Measurements from ENCODE around the gene LIN7A.
"Not testable (repeated sequence)": the region's sequence is repeated elsewhere in the genome, so short reads cannot be mapped to it uniquely, and the experiment has no call there.

LIN7A gene

GRCh38 chr12:80920006-80920405, 17.7 kb downstream of the LIN7A start:
- no peak for DNase-seq (ENCODE audit: low spot score)

- DNase-seq (ENCODE audit: low spot score) = no peak
These were observed 20.1 kb downstream of the LIN7A start for GRCh38 chr12:80917651-80918050.

GRCh38 chr12:80912901-80913770, 24.6 kb downstream of the LIN7A start:
- DNase-seq (ENCODE audit: low spot score) = no peak

- no peak for DNase-seq (ENCODE audit: low spot score)
These were observed 28.4 kb downstream of the LIN7A start for GRCh38 chr12:80909370-80909769.

GRCh38 chr12:80902711-80903110, 35.0 kb downstream of the LIN7A start:
- DNase-seq (ENCODE audit: low spot score) = no peak

GRCh38 chr12:80901661-80902060, 36.1 kb downstream of the LIN7A start:
- DNase-seq (ENCODE audit: low spot score) = no peak

GRCh38 chr12:80895240-80895639, 42.5 kb downstream of the LIN7A start:
- DNase-seq (ENCODE audit: low spot score) = no peak

- DNase-seq (ENCODE audit: low spot score) = no peak
These were observed 43.6 kb downstream of the LIN7A start for GRCh38 chr12:80894179-80894578.

GRCh38 chr12:80892597-80893445, 44.9 kb downstream of the LIN7A start:
- no peak for DNase-seq (ENCODE audit: low spot score)

- DNase-seq (ENCODE audit: low spot score) = no peak
These were observed 53.1 kb downstream of the LIN7A start for GRCh38 chr12:80884651-80885050.

- DNase-seq (ENCODE audit: low spot score) = no peak
These were observed 56.6 kb downstream of the LIN7A start for GRCh38 chr12:80881106-80881505.

GRCh38 chr12:80878452-80878851, 59.3 kb downstream of the LIN7A start:
- not testable (repeated sequence) for DNase-seq (ENCODE audit: low spot score)

GRCh38 chr12:80877721-80878265, 59.9 kb downstream of the LIN7A start:
- no peak for DNase-seq (ENCODE audit: low spot score)

GRCh38 chr12:80872053-80872452, 65.7 kb downstream of the LIN7A start:
- no peak for DNase-seq (ENCODE audit: low spot score)

- no peak for DNase-seq (ENCODE audit: low spot score)
These were observed 68.5 kb downstream of the LIN7A start for GRCh38 chr12:80869264-80869663.

- no peak for DNase-seq (ENCODE audit: low spot score)
These were observed 69.2 kb downstream of the LIN7A start for GRCh38 chr12:80868576-80868975.

GRCh38 chr12:80867941-80868340, 69.8 kb downstream of the LIN7A start:
- no peak for DNase-seq (ENCODE audit: low spot score)

GRCh38 chr12:80864046-80864735, 73.5 kb downstream of the LIN7A start:
- no peak for DNase-seq (ENCODE audit: low spot score)

GRCh38 chr12:80862531-80862930, 75.2 kb downstream of the LIN7A start:
- no peak for DNase-seq (ENCODE audit: low spot score)

- no peak for DNase-seq (ENCODE audit: low spot score)
These were observed 75.9 kb downstream of the LIN7A start for GRCh38 chr12:80861641-80862378.

GRCh38 chr12:80860928-80861327, 76.8 kb downstream of the LIN7A start:
- no peak for DNase-seq (ENCODE audit: low spot score)
